Right renal cortex interstitium (tissue), 3 donors: ENCODE data around the gene ACTA2. TPM values are rescaled to one million over a fixed set of nuclear protein-coding genes. Genes with fewer than 3 reads are reported as not detected.
"Not testable (repeated sequence)": the region's sequence is repeated elsewhere in the genome, so short reads cannot be mapped to it uniquely, and the experiment has no call there.

Source experiments
- DNase-seq, 3 donors: peaks; one replicate each; pipeline ENCODE4 v3.0.0-alpha.2; 2013; ENCODE audit warnings: low read depth in 3 of 3, low spot score in 2 of 3
- polyA plus RNA-seq, 3 donors: library from polyadenylated mRNA; unstranded; fragments of 120-200 nt; gene quantifications; one replicate each; pipeline ENCODE4 v1.2.1, GENCODE V29; 2013; ENCODE audit not compliant: insufficient read length in 3 of 3

The ACTA2 gene
- polyA plus RNA-seq, 3 donors: 174 to 195 (median 189) TPM

GRCh38 chr10:88954458-88955083 is 2.0 kb upstream of the ACTA2 start:
- no peak for DNase-seq

- DNase-seq: no peak
Measured at GRCh38 chr10:88953662-88954061, 1.1 kb upstream of the ACTA2 start.

- DNase-seq: no peak
Measured at GRCh38 chr10:88949912-88950837, 2.4 kb downstream of the ACTA2 start.

GRCh38 chr10:88949051-88949450 is 3.5 kb downstream of the ACTA2 start:
- no peak for DNase-seq

GRCh38 chr10:88946965-88947590 is 5.5 kb downstream of the ACTA2 start:
- DNase-seq: no peak

GRCh38 chr10:88946200-88946599 is 6.4 kb downstream of the ACTA2 start:
- no peak for DNase-seq

GRCh38 chr10:88944813-88945212 is 7.8 kb downstream of the ACTA2 start:
- no peak for DNase-seq

GRCh38 chr10:88943778-88944177 is 8.8 kb downstream of the ACTA2 start:
- no peak for DNase-seq

GRCh38 chr10:88941026-88941425 is 11.5 kb downstream of the ACTA2 start:
- DNase-seq: no peak

- no peak for DNase-seq
Measured at GRCh38 chr10:88938938-88939337, 13.6 kb downstream of the ACTA2 start.

GRCh38 chr10:88938039-88938438 is 14.5 kb downstream of the ACTA2 start:
- no peak for DNase-seq

- DNase-seq: no peak
Measured at GRCh38 chr10:88936656-88937055, 15.9 kb downstream of the ACTA2 start.

GRCh38 chr10:88934900-88935672 is 17.5 kb downstream of the ACTA2 start:
- peak in 1 of 3 donors; percentile 61 for DNase-seq

GRCh38 chr10:88933564-88933963 is 19.0 kb downstream of the ACTA2 start:
- no peak for DNase-seq

GRCh38 chr10:88932539-88933256 is 19.9 kb downstream of the ACTA2 start:
- peak in 1 of 3 donors; percentile 58 for DNase-seq

GRCh38 chr10:88932029-88932428 is 20.5 kb downstream of the ACTA2 start:
- DNase-seq: not testable (repeated sequence)

- DNase-seq: no peak
Measured at GRCh38 chr10:88931548-88931947, 21.0 kb downstream of the ACTA2 start.

- DNase-seq: no peak
Measured at GRCh38 chr10:88928254-88928653, 24.3 kb downstream of the ACTA2 start.

GRCh38 chr10:88927416-88927690 is 25.2 kb downstream of the ACTA2 start:
- no peak for DNase-seq
